Peyer's patch (tissue), 4 donors: Measurements from ENCODE around the gene ZNF827. TPM values are rescaled to one million over a fixed set of nuclear protein-coding genes. Genes with fewer than 3 reads are reported as not detected.
A peak's percentile ranks its signal among the peaks of the same experiment; 100 is the strongest.

ENCODE experiments used
- DNase-seq, 3 donors: peaks; one replicate each; pipeline ENCODE4 v3.0.0-alpha.2; 2017 to 2019
- H3K27ac ChIP-seq, 4 donors: fragments of 200-600 bp; sonication (generic); one replicate each; pipeline ENCODE4 v1.5.1; 2016 to 2019
- H3K27me3 ChIP-seq, 2 donors: fragments of 200-600 bp; sonication (generic); one replicate each; pipeline ENCODE4 v1.5.1; 2019
- H3K36me3 ChIP-seq, 3 donors: fragments of 200-600 bp; sonication (generic); one replicate each; pipeline ENCODE4 v1.5.1; 2016 to 2019
- H3K4me1 ChIP-seq, 4 donors: fragments of 200-600 bp; sonication (generic); one replicate each; pipeline ENCODE4 v1.5.1; 2016 to 2019
- H3K4me3 ChIP-seq, 4 donors: fragments of 200-600 bp; sonication (generic); 1 replicate in 3 of 4; 2 replicates in 1 of 4; pipeline ENCODE4 v1.5.1; 2016 to 2019; ENCODE audit warnings: mild to moderate bottlenecking in 1 of 4
- H3K9me3 ChIP-seq, 4 donors: fragments of 200-600 bp; sonication (generic); one replicate each; pipeline ENCODE4 v1.5.1; 2016 to 2019; ENCODE audit warnings: mild to moderate bottlenecking in 1 of 4
- CTCF ChIP-seq, 6 experiments: fragments of 450-650 bp in 4 of 6; fragments of 200-600 bp in 2 of 6; sonication (generic) in 1 of 6; IDR thresholded peaks; one replicate each; pipeline ENCODE4 v1.5.1; 2017 to 2019; ENCODE audit warnings: antibody characterized with exemption in 6 of 6, mild to moderate bottlenecking in 3 of 6, moderate library complexity in 1 of 6
- POLR2A ChIP-seq, 2 donors: fragments of 450-650 bp; IDR thresholded peaks; one replicate each; pipeline ENCODE4 v1.5.1; 2017; ENCODE audit warnings: antibody characterized with exemption in 2 of 2, mild to moderate bottlenecking in 2 of 2, moderate library complexity in 2 of 2
- total RNA-seq, 4 donors: library from RNA; depleted of rRNA; stranded (reverse); fragments of >200 nt; gene quantifications; one replicate each; pipeline ENCODE4 v1.1.0, GENCODE V29; 2016

ZNF827 gene
- total RNA-seq, 4 donors from 2014 or later: 46.3 to 206 (median 60.5) TPM

DNA sequence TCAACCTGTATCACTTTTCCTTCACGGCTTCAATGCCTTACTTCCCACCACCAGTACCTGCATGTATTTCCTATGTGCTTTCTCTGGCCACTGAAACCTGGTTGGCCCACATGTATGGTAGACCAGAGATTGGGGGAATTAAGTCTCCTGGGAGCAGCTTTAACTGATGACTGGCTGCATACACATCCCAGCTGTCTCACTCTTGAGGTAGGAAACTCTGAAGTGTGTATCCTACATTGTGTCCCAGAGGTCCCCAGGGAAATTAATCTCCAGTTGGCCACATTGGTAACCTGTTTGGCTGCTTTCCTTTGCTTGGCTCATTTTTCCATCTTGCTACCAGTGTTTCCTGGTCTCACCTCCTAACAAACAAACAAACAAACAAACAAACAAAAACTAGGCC lies 124.4 kb downstream of the ZNF827 start:
- no peaks in the 10 kb centered on the region for H3K9me3 ChIP-seq
- no peak overlapping the region for H3K27ac ChIP-seq
- peaks cover 0 to 14% (median 0%) of the 10 kb centered on the region in 3 donors for H3K36me3 ChIP-seq
- TF ChIP-seq POLR2A (IDR thresholded peaks at IDR 0.05) (no peak), CTCF (IDR thresholded peaks at IDR 0.05) (no peak)
- H3K4me3 ChIP-seq: no peak overlapping the region
- no peaks in the 10 kb centered on the region for H3K4me1 ChIP-seq
- no peak for DNase-seq
- no peaks in the 10 kb centered on the region for H3K27me3 ChIP-seq

DNA sequence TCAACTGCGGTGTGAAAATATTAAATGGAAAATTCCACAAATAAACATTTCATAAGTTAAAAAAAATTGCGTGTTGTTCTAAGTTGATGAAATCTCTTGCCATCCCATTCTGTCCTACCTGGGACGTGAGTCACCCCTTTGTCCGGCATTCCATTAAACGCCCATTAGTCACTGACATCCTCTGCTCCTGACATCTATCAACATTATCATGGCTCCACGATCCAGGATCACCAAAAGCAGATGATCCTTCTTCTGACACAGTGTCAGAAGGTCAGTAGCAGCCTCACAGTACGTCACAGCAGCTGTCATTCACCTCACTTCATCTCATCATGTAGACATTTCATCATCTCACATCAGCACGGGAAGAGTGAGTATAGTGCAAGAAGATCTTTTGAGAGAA lies 125.7 kb downstream of the ZNF827 start:
- H3K27ac ChIP-seq: no peak overlapping the region
- peaks cover 0 to 6% (median 0%) of the 10 kb centered on the region in 4 donors for H3K4me1 ChIP-seq
- no peak for DNase-seq
- H3K4me3 ChIP-seq: no peak overlapping the region
- peaks cover 0 to 14% (median 0%) of the 10 kb centered on the region in 3 donors for H3K36me3 ChIP-seq
- H3K27me3 ChIP-seq: no peaks in the 10 kb centered on the region
- TF ChIP-seq POLR2A (IDR thresholded peaks at IDR 0.05) (no peak), CTCF (IDR thresholded peaks at IDR 0.05) (no peak)
- no peaks in the 10 kb centered on the region for H3K9me3 ChIP-seq

DNA sequence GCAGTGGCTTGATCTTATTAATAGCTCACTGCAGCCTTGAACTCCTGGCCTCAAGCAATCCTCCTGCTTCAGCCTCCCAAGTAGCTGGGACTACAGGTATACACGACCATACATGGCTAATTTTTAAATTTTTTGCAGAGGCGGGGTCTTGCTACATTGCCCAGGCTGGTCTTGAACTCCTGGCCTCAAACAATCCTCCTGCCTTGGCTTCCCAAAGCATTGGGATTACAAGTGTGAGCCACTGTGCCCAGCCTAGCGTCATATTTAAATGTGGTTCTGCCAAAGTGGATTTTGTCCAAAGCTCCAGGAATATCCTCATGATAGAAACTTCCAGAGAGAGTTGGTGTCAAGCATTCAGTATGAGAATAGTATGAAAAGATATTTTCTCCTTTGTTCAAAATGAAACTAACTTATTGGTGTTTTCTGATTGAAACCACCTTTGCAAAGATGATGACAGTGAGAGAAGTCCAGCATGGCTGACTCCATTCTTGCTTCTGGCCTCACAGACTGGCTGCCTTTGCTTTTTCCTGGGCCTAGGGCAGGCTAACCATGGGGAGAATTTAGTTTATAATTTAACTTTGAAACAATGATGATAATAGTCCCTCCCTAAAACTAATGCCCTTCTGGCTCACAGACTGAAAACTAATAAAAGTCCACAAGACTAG lies 129.6 kb downstream of the ZNF827 start:
- DNase-seq: no peak
- TF ChIP-seq POLR2A (IDR thresholded peaks at IDR 0.05) (no peak), CTCF (IDR thresholded peaks at IDR 0.05) (no peak)
- no peak overlapping the region for H3K27ac ChIP-seq

GRCh38 chr4:145808021-145808650 lies 130.5 kb downstream of the ZNF827 start:
- peak in 1 of 3 donors; percentile 50 for DNase-seq
- Histone ChIP-seq H3K27me3 (no peaks in the 10 kb centered on the region), H3K27ac (peak overlapping the region in 1 of 4 donors; percentile 13), H3K9me3 (no peaks in the 10 kb centered on the region), H3K4me3 (no peak overlapping the region), H3K36me3 (peaks cover 0 to 6% (median 0%) of the 10 kb centered on the region in 3 donors), H3K4me1 (peaks cover 0 to 6% (median 0%) of the 10 kb centered on the region in 4 donors)
- TF ChIP-seq POLR2A (IDR thresholded peaks at IDR 0.05) (no peak), CTCF (IDR thresholded peaks at IDR 0.05) (no peak)

More for the DNA sequence above, 129.6 kb downstream of the ZNF827 start:
- Histone ChIP-seq H3K27me3 (no peaks in the 10 kb centered on the region), H3K4me1 (peaks cover 0 to 6% (median 0%) of the 10 kb centered on the region in 4 donors), H3K4me3 (no peak overlapping the region), H3K9me3 (no peaks in the 10 kb centered on the region), H3K36me3 (peaks cover 0 to 11% (median 0%) of the 10 kb centered on the region in 3 donors)

DNA sequence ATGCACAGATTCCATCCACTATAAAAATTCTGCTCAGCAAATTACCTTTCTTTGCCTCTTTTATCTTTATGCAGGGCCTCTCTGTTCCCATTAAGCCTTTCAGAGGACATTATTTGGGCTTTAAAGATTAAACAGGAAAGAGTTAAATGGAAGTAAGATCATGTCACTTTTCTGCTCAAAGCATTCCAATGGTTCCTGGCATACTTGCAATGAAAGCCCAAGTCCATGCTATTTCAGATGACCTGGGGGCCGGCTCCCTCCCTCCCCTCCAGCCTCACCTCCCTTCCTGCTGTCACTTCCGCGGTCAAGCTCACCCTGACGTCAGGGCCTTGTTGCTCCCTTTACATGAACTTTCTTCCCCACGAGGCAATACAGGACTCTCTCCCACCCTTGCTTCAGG lies 133.1 kb downstream of the ZNF827 start:
- no peak for DNase-seq
- H3K4me1 ChIP-seq: peaks cover 0 to 6% (median 0%) of the 10 kb centered on the region in 4 donors
- no peak overlapping the region for H3K4me3 ChIP-seq
- TF ChIP-seq POLR2A (IDR thresholded peaks at IDR 0.05) (no peak), CTCF (IDR thresholded peaks at IDR 0.05) (no peak)
- H3K27me3 ChIP-seq: no peaks in the 10 kb centered on the region
- H3K27ac ChIP-seq: no peak overlapping the region
- no peaks in the 10 kb centered on the region for H3K9me3 ChIP-seq
- H3K36me3 ChIP-seq: no peaks in the 10 kb centered on the region
